Heart left ventricle (tissue), 13 donors: ENCODE results near the gene TRMT11.

Experiments
- POLR2A ChIP-seq, 2 donors: fragments of 450-650 bp; IDR thresholded peaks; one replicate each; pipeline ENCODE4 v1.6.1; 2017; ENCODE audit warnings: antibody characterized with exemption in 2 of 2, mild to moderate bottlenecking in 2 of 2, moderate library complexity in 2 of 2
- TF ChIP-seq, protein P1 (sequence below), 12 donors: fragments of 200-600 bp; sonication (generic) in 4 of 12; IDR thresholded peaks; one replicate each; pipeline versions ENCODE4 v1.5.0 to v1.8.0; 2018 to 2022; ENCODE audit warnings: antibody characterized with exemption in 12 of 12, mild to moderate bottlenecking in 5 of 12
- donor health status: ischemic (EF 13 %, LVEDD 7.1; RV severe dilation, severe dysfunction).
- donor health status: DM: no; HTN: yes; CAD: no.
- donor health status: DM: no; HTN: no; CAD: no.
- donor health status: ischemic (EF 25% LVEDD 6.9; RV normal size, moderate dysfunction).
- donor health status: ischemic (EF 25% LVEDD 5.7; RV mildly dilated, moderate dysfunction).
- donor health status: ischemic (EF 35%, LVEDD 5.7; RV mildly dilated, moderate dysfunction).
- donor health status: nonischemic (EF 11% LVEDD 7.7; RV severe dilation, severe dysfunction).
- donor health status: DM: yes; HTN: yes; CAD: no.
- donor health status: PGD.
- donor health status: ischemic (EF 29% LVEDD 5.4; RV normal size, mild dysfunction).
- donor health status: nonischemic (EF 23%, LVEDD 6.1; RV moderate dilation, normal function).

DNA sequence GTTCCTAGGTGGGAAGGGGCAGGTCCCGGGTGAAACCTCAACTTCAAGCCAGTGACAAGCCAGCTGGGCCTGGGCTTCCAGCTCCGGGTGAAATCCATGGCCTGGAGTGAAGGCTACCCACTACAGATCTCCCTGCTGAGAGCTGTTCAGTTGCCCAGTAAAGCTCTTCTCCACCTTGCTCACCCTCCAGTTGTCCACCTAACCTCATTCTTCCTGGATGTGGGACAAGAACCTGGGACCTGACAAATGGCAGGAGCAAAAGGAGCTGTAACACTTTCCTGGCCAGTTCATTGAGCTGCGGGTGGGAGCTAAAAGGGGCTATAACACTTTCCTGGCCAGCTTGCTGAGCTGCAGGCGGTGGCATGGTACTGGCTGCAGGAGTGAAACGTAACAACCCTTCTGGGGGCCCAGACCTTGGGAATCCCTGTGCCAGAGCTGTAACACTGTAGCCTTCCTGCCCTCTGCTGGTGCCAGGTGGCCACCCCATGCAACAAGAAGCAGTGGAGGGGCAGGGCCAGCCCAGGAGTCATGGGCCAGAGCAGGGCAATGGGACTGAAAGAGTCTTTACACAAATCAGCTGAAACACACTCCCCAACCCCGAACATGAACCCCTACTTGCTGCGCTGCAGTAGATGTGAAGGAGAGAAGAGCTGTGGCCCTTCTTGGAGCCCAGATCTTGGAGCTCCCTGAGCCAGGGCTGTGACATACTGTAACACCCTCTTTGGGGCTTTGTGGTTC is 33.4 kb upstream of the TRMT11 start:
- TF ChIP-seq, protein P1, sequence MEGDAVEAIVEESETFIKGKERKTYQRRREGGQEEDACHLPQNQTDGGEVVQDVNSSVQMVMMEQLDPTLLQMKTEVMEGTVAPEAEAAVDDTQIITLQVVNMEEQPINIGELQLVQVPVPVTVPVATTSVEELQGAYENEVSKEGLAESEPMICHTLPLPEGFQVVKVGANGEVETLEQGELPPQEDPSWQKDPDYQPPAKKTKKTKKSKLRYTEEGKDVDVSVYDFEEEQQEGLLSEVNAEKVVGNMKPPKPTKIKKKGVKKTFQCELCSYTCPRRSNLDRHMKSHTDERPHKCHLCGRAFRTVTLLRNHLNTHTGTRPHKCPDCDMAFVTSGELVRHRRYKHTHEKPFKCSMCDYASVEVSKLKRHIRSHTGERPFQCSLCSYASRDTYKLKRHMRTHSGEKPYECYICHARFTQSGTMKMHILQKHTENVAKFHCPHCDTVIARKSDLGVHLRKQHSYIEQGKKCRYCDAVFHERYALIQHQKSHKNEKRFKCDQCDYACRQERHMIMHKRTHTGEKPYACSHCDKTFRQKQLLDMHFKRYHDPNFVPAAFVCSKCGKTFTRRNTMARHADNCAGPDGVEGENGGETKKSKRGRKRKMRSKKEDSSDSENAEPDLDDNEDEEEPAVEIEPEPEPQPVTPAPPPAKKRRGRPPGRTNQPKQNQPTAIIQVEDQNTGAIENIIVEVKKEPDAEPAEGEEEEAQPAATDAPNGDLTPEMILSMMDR (IDR thresholded peaks at IDR 0.05): peak in 1 of 12 donors; percentile 8
- no peak for TF ChIP-seq POLR2A (IDR thresholded peaks at IDR 0.05)
